GM18951 (cell line): ENCODE measurements around the gene VEGFA.

Experiments used
- POLR2A ChIP-seq: IDR thresholded peaks from 4 replicates; pipeline ENCODE4 v1.6.1; 2011; ENCODE audit warnings: mild to moderate bottlenecking; ENCODE audit not compliant: insufficient read length, insufficient read depth; ENCODE audit errors: extremely low read depth
- in situ Hi-C: fragments of 300-500 bp; cut with MboI; formaldehyde crosslinking; loops from one replicate; pipeline ENCODE4 v1.12.0; 2022; ENCODE audit warnings: low sequenced_read_pairs, mixed read lengths, inconsistent platforms; ENCODE audit not compliant: unreplicated experiment

The VEGFA gene

GRCh38 chr6:43758617-43759050, 11.4 kb upstream of the VEGFA start:
- in situ Hi-C loops: no loop called here
- no peak for TF ChIP-seq POLR2A

DNA sequence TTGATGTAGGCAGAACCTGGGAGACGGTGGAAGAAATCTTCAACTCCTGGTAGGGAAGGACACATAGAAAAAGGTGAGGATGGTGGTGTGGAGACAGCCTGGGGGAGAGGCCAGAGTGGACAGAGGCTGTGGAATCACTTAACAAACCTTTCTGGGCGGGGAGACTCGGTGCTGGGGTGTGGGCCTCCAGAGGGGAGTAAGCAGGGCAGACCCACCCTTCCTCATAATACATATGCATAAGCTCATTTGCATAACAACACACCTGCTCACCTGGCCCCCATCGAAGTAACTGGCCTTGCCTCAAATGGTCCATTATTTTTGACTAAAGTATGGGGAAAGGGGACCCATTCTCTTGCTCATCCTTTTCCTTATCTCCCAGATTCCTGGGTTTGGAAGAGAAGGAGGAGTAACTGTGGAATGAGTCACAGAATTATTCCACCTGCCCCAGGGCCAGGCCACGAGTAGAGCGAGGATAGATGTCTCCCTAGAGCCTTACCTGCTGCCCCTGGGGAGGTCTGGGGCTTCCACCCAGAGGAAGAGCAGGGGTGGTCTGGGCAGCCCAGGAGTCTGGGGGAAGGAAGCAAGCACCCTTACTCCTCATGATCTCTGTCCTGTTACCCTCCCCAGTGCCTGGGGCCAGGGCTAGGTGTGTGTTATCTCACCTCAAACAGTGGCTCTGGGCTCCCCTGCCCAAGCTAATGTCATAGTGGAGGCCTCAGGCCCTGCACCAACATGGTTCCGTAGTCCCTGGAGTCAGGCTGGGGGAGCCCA, 10.7 kb upstream of the VEGFA start:
- no peak for TF ChIP-seq POLR2A
- in situ Hi-C loops: no loop called here

- in situ Hi-C loops: loop anchor here (10.0 kb wide), 1 partner anchor 315 kb away; no protein-coding TSS in a partner anchor
- no peak for TF ChIP-seq POLR2A
Measured at GRCh38 chr6:43759907-43760206, 10.2 kb upstream of the VEGFA start.

DNA sequence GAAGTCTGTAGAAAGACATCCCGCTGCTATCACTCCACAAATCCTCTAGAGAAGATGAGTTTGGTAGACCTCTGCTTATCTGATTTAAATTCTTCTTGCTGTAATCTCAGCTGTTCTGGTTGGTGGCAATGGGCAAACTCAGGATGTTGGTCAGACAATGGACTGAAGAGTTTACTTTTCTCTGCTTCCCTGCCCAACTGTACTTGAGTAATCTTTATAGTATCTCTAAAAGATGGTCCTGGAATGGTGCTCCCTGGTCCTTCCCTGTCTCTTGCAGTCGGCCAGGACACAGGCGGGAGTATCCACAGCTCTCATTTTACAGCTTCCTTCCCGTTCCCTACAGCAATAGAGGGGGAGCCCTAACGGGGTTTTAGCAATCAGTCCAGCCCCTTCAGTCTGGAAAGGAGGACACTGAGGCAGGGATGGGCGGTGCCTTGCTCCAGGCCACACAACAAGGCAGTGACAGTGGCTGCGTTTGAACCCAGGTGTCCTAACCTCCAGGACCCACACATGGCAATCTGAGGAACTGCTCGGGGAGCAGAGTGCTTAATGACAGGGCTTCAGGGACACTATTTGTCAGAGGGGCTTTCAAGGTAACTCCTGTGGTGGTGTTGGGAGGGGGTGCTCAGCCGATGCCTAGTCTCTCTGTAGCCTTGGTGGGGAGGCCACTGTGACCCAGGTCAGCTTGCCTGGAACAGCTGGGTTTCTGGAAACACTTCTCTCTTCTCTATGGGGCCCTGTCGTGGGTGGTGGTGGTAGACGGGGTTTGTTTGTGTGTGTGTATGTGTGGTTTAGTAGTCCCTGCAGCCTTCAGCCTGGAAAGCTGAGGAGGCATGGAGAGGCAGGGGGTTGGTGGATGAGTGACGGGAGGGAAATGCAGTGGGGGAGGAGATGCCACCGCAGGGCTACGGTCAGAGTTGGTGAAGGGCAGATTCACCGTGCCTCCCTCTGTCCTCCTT, 9.5 kb upstream of the VEGFA start:
- in situ Hi-C loops: loop anchor here (10.0 kb wide), 1 partner anchor 314 kb away; no protein-coding TSS in a partner anchor
- TF ChIP-seq POLR2A: no peak

- in situ Hi-C loops: loop anchor here (10.0 kb wide), 1 partner anchor 313 kb away; no protein-coding TSS in a partner anchor
- TF ChIP-seq POLR2A: no peak
Measured at GRCh38 chr6:43761666-43762409, 8.2 kb upstream of the VEGFA start.

DNA sequence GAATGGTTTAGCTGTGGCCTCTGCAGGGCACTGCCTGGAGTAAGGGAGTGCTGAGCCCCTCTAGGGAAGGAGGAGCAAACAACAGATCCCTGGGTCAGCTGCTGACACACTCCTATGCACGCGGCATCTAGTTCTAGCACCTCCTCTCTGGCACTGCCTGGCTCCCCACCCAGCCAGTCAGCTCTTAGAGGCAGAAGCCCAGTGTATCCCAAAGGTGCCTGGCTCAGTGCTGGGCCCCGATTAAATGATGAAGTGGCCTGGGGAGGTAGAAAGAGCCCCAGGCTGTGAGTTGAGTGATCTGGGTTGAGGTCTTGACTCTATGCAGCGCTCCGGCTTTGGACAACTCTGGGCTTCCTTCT, 7.6 kb upstream of the VEGFA start:
- in situ Hi-C loops: loop anchor here (10.0 kb wide), 1 partner anchor 312 kb away; no protein-coding TSS in a partner anchor
- no peak for TF ChIP-seq POLR2A

DNA sequence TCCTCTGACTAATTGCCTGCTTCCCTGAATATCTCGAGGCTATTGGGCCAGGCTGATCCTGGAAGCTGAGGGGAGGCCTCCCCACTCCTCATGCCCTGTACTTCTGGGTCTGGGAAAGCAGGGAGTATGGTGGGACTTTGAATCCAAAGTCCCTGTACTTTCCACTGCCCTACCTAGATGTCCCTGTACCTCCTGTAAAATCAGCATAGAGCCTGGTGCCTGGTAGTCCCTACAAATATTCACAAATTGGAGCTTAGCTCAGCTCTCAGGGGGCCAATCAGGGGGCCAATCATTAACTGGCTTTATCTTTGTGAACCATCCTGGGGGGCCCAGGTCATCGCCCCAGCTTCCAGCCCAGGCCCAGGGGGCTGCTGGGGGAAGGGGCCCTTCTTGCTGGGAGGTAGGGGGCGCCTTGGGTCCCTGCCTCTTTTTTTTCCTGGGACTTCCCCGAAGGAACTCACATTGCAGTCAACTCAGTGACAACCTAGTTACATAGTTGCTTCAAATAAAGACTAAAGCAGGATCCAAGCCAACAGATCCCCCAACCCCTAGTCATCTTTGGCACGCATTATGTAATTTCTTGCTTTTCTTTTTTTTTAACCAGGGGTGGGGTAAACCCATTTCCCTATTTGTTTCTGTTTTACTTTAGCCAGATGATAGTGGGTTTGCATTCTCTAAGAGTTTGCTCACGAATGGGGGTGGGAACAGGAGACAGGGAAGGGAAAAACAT, 6.9 kb upstream of the VEGFA start:
- no peak for TF ChIP-seq POLR2A
- in situ Hi-C loops: loop anchor here (10.0 kb wide), 1 partner anchor 312 kb away; no protein-coding TSS in a partner anchor

DNA sequence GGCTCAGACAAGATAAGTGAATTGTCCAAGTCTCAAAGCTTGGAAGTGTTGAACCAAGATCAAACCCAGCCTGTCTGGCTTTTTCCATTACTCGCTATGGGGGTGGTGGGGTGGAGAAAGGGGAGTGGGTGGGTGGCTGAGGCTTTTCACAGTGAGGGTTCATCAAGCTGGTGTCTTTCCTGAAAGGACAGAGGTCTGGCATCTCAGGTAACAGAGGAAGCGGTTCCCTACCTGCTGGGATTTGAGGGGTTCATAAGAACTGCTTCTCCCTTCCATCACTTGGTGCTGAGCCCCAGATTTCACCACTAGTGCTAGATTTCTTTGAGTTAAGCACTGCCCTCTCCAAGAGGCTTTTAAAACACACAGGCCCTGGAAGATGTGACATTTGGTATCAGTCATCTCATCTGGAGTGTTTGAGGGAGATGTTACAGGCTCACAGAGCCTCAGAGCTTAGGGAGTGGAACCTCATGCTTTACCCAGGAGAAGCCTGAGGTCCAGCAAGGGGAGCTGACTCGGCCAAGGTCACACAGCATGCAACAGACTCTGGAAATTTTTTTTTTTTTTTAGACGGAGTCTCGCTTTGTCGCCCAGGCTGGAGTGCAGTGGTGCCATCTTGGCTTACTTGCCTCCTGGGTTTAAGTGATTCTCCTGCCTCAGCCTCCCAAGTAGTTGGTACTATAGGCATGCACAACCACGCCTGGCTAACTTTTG, 6.0 kb upstream of the VEGFA start:
- no peak for TF ChIP-seq POLR2A
- in situ Hi-C loops: loop anchor here (10.0 kb wide), 1 partner anchor 311 kb away; no protein-coding TSS in a partner anchor

DNA sequence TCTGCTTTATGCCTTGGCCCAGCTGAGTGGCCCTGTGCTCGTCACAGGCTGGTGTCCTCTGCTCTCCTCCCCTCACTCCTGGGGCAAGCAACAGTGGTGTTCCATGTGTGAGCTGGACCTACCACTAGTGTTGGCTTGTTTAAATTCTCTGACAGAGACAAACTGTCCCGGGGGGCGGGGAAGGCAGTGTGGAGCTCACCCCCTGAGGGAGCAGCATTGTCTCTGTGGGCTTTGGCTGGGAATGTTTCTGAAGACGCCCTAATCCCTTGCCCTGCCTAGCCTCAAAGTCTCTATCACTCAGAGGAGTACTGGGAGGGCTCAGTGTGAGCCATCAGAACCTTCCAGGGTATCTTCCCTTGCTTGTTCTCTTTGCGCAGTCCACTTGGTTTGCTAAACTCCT, 5.2 kb upstream of the VEGFA start:
- no peak for TF ChIP-seq POLR2A
- in situ Hi-C loops: loop anchor here (10.0 kb wide), 1 partner anchor 310 kb away; no protein-coding TSS in a partner anchor

DNA sequence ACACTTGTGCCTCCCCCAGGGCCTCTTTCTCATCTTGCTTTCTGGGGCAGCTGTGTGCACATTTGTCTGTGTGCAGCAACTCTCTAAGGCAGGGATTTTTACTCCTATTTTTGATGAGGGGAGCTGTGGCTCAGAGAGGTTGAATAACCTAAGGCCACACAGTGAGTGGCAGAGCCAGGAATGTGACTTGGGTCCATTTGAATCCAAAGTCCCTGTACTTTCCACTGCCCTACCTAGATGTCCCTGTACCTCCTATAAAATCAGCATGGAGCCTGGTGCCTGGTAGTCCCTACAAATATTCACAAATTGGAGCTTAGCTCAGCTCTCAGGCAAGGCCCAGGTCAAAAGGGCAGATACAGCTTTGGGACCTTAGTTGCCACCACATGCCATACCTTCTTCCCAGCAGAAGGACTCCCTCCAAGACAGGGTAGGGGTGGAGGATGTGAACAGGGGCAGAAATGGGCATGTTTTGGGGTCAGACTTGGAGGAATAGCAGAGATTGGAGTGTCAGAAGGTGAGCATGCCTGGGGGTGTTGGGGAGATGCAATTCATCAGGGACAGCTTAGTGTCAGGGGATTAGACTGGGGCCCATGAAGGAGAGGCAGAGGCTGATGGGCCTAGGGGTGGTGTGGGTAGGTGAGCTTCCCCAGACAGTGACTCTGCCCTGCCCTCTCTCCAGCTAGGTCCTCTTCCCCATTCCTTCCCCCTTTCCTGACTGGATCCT, 4.1 kb upstream of the VEGFA start:
- TF ChIP-seq POLR2A: no peak
- in situ Hi-C loops: loop anchor here (10.0 kb wide), 1 partner anchor 309 kb away; no protein-coding TSS in a partner anchor

GRCh38 chr6:43766500-43766853, 3.5 kb upstream of the VEGFA start:
- no peak for TF ChIP-seq POLR2A
- in situ Hi-C loops: loop anchor here (10.0 kb wide), 1 partner anchor 308 kb away; no protein-coding TSS in a partner anchor
